ENCODE data around the gene C19orf73. TPM values are rescaled to one million over a fixed set of nuclear protein-coding genes. Genes with fewer than 3 reads are reported as not detected.

Gene C19orf73
- total and polyA plus RNA-seq, 2 experiments from 2014 or later, result 0.86 to 1.0 TPM

DNA sequence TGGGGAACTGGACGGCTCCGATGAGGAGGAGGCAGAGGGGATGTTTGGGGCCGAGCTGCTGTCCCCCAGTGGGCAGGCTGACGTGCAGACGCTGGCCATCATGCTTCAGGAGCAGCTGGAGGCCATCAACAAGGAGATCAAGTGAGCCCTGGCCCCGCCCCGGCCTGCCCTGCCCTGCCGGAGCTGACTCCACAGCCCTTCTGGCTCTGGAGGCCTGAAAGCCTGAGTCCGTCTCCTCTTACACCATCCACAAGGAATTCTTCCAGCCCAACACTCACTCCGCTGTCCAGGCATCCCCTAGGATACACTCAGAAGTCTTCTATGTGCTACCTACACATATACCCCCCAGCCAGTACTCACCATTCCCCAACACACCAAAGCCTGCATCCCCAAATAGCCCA, 17.8 kb upstream of the C19orf73 start:
- Histone ChIP-seq H3K27ac (no peak overlapping the region), H3K9me2 (ENCODE audit: insufficient read depth) (no peaks in the 10 kb centered on the region), H3K9me3 (ENCODE audit: low read depth) (no peaks in the 10 kb centered on the region), H4K20me1 (ENCODE audit: insufficient read depth) (no peaks in the 10 kb centered on the region), H3K27me3 (replicated peaks; ENCODE audit: insufficient read depth) (no peaks in the 10 kb centered on the region), H3K9ac (no peak overlapping the region), H2AFZ (no peak overlapping the region), H3K4me3 (no peak overlapping the region), H3K79me2 (ENCODE audit: insufficient read depth) (no peaks in the 10 kb centered on the region), H3K36me3 (ENCODE audit: low read depth) (no peaks in the 10 kb centered on the region), H3K4me1 (ENCODE audit: insufficient read depth) (no peaks in the 10 kb centered on the region), H3K4me2 (ENCODE audit: unreplicated experiment) (no peak overlapping the region), H3F3A (ENCODE audit: insufficient read depth) (no peaks in the 10 kb centered on the region)
- in situ Hi-C loops (cut with MboI), result no loop called here
- WGBS, 2 experiments (ENCODE audit: low coverage in 1 of 2, low lambda C conversion rate in 2 of 2, missing lambda C conversion rate in 2 of 2), result 68 to 71% methylated on average over 10 of the region's 10 CpGs
- TF ChIP-seq EZH2 (IDR thresholded peaks at IDR 0.05; ENCODE audit: insufficient read depth, poor library complexity, severe bottlenecking) (no peak), EZH2phosphoT487 (IDR thresholded peaks at IDR 0.05; ENCODE audit: insufficient read depth, low read depth) (no peak)
- no peak for DNase-seq

DNA sequence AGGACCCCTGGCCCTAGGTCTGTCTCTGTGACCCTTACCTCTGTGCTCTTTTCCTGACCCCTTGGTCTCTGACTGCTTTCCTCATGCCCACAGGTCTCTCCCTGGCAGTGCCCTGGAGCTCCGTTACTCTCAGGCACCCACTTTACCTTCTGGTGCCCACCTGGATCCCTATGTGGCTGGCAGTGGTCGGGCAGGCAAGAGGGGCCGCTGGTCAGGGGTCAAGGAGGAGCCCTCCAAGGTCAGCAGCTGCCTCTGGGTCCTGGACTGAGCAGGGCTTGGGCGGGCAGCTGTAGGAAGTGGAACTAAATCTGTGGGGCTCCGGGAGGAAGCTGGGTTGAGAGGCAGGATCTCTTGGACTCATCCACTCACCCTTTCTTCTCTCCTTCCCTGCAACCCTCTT, 16.7 kb upstream of the C19orf73 start:
- no peaks in the 10 kb centered on the region for H3F3A ChIP-seq (ENCODE audit: insufficient read depth)
- no peaks in the 10 kb centered on the region for H4K20me1 ChIP-seq (ENCODE audit: insufficient read depth)
- H3K79me2 ChIP-seq (ENCODE audit: insufficient read depth), result no peaks in the 10 kb centered on the region
- no peaks in the 10 kb centered on the region for H3K9me2 ChIP-seq (ENCODE audit: insufficient read depth)
- no peak for DNase-seq
- H3K27me3 ChIP-seq (replicated peaks; ENCODE audit: insufficient read depth), result no peaks in the 10 kb centered on the region
- H3K4me2 ChIP-seq (ENCODE audit: unreplicated experiment), result no peak overlapping the region
- H3K27ac ChIP-seq, result no peak overlapping the region
- no peak overlapping the region for H2AFZ ChIP-seq
- WGBS, 2 experiments (ENCODE audit: low coverage in 1 of 2, low lambda C conversion rate in 2 of 2, missing lambda C conversion rate in 2 of 2), result 80 to 84% methylated on average over 5 of the region's 5 CpGs
- in situ Hi-C loops (cut with MboI), result no loop called here
- no peaks in the 10 kb centered on the region for H3K9me3 ChIP-seq (ENCODE audit: low read depth)
- H3K36me3 ChIP-seq (ENCODE audit: low read depth), result no peaks in the 10 kb centered on the region
- H3K4me3 ChIP-seq, result no peak overlapping the region
- H3K4me1 ChIP-seq (ENCODE audit: insufficient read depth), result no peaks in the 10 kb centered on the region
- TF ChIP-seq EZH2 (IDR thresholded peaks at IDR 0.05; ENCODE audit: insufficient read depth, poor library complexity, severe bottlenecking), result no peak
- no peak for TF ChIP-seq EZH2phosphoT487 (IDR thresholded peaks at IDR 0.05; ENCODE audit: insufficient read depth, low read depth)
- no peak overlapping the region for H3K9ac ChIP-seq

DNA sequence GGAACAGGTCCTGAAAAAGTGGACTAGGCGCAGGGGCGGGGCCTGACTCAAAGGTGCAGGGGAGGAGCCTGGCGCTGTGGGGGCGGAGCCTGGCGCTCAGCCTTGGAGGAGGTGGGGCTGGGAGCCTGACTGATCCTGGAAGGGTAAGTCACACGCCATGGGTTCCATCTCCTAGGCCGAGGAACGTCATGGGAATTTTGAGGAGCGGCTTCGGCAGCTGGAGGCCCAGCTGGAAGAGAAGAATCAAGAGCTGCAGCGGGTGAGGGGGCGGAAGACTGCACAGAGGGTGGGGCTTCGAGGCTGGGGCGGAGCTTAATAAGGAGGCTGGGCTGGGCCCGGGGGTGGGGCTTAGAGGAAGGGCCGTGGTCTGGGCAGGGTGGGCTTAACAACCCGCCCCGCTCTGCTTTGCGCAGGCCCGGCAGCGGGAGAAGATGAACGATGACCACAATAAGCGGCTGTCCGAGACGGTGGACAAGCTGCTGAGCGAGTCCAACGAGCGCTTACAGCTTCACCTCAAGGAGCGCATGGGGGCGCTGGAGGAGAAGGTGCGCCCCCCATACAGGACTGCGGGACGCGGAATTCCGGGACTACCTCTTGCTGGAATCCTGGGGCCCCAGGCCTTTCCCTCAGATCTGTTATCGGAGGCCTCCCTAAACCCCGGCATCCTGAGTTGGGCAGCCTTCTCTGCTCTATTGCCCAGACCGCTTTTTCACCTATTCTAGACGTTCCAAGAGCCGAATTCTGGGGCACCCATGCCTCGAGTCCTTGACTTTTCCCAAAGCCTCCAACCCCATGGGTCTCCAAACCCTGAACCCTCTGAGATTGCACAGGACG, 14.9 kb upstream of the C19orf73 start:
- no peak overlapping the region for H3K9ac ChIP-seq
- no peaks in the 10 kb centered on the region for H4K20me1 ChIP-seq (ENCODE audit: insufficient read depth)
- H3K27me3 ChIP-seq (replicated peaks; ENCODE audit: insufficient read depth), result no peaks in the 10 kb centered on the region
- H3F3A ChIP-seq (ENCODE audit: insufficient read depth), result 0 out of 2 replicates have a peak, but pooled peaks cover under 1% of the 10 kb centered on the region
- no peak overlapping the region for H2AFZ ChIP-seq
- no peak overlapping the region for H3K4me3 ChIP-seq
- peak; percentile 33 for DNase-seq
- in situ Hi-C loops (cut with MboI), result no loop called here
- no peaks in the 10 kb centered on the region for H3K36me3 ChIP-seq (ENCODE audit: low read depth)
- no peaks in the 10 kb centered on the region for H3K79me2 ChIP-seq (ENCODE audit: insufficient read depth)
- TF ChIP-seq EZH2 (IDR thresholded peaks at IDR 0.05; ENCODE audit: insufficient read depth, poor library complexity, severe bottlenecking) (no peak), EZH2phosphoT487 (IDR thresholded peaks at IDR 0.05; ENCODE audit: insufficient read depth, low read depth) (no peak)
- no peak overlapping the region for H3K4me2 ChIP-seq (ENCODE audit: unreplicated experiment)
- no peaks in the 10 kb centered on the region for H3K9me3 ChIP-seq (ENCODE audit: low read depth)
- WGBS, 2 experiments (ENCODE audit: low coverage in 1 of 2, low lambda C conversion rate in 2 of 2, missing lambda C conversion rate in 2 of 2), result 59 to 66% methylated on average over 38 to 42 of the region's 42 CpGs
- H3K27ac ChIP-seq, result no peak overlapping the region
- H3K9me2 ChIP-seq (ENCODE audit: insufficient read depth), result no peaks in the 10 kb centered on the region
- H3K4me1 ChIP-seq (ENCODE audit: insufficient read depth), result no peaks in the 10 kb centered on the region

DNA sequence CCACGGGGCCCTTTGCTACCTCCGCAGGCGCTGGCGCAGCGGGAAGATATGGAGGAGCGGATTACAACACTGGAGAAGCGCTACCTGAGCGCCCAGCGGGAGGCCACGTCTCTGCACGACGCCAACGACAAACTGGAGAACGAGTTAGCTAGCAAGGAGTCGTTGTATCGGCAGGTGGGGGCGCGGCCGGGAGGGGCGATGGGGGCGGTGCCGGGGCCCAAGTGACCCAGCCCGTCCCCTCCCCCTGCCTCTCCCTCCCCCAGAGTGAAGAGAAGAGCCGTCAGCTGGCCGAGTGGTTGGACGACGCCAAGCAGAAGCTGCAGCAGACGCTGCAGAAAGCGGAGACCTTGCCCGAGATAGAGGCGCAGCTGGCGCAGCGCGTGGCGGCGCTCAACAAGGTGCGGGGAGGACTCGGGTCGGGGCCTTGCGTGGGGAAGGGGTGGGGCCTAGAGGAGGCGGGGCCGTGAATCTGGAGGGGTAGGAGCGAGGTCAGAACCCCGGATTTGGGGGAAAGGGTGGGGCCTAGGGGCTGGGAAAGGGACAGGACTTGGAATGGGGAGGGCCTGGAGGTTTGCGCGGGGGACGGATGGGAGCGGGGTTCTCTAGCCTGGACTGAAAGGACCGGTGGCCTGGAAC, 14.1 kb upstream of the C19orf73 start:
- TF ChIP-seq EZH2 (IDR thresholded peaks at IDR 0.05; ENCODE audit: insufficient read depth, poor library complexity, severe bottlenecking), result no peak
- TF ChIP-seq EZH2phosphoT487 (IDR thresholded peaks at IDR 0.05; ENCODE audit: insufficient read depth, low read depth), result no peak
- H3K4me2 ChIP-seq (ENCODE audit: unreplicated experiment), result no peak overlapping the region
- no peaks in the 10 kb centered on the region for H3K4me1 ChIP-seq (ENCODE audit: insufficient read depth)
- no peaks in the 10 kb centered on the region for H3K9me2 ChIP-seq (ENCODE audit: insufficient read depth)
- no peak overlapping the region for H3K4me3 ChIP-seq
- DNase-seq, result no peak
- no peaks in the 10 kb centered on the region for H3K9me3 ChIP-seq (ENCODE audit: low read depth)
- in situ Hi-C loops (cut with MboI), result no loop called here
- H3K79me2 ChIP-seq (ENCODE audit: insufficient read depth), result no peaks in the 10 kb centered on the region
- WGBS, 2 experiments (ENCODE audit: low coverage in 1 of 2, low lambda C conversion rate in 2 of 2, missing lambda C conversion rate in 2 of 2), result 54 to 76% methylated on average over 15 to 49 of the region's 49 CpGs
- no peak overlapping the region for H2AFZ ChIP-seq
- no peaks in the 10 kb centered on the region for H3K36me3 ChIP-seq (ENCODE audit: low read depth)
- 0 out of 2 replicates have a peak, but pooled peaks cover 4% of the 10 kb centered on the region for H3F3A ChIP-seq (ENCODE audit: insufficient read depth)
- H3K27me3 ChIP-seq (replicated peaks; ENCODE audit: insufficient read depth), result no peaks in the 10 kb centered on the region
- H4K20me1 ChIP-seq (ENCODE audit: insufficient read depth), result no peaks in the 10 kb centered on the region
- H3K27ac ChIP-seq, result no peak overlapping the region
- H3K9ac ChIP-seq, result no peak overlapping the region
